WTC11 (cell line): ENCODE measurements around the gene MTOR. TPM values are rescaled to one million over a fixed set of nuclear protein-coding genes. Genes with fewer than 3 reads are reported as not detected.

Experiments
- ATAC-seq: fragments of 200-7000 bp; cut with Tn5 transposase; 2 replicates; pipeline ENCODE4 v1.10.0; 2021; ENCODE audit warnings: mild to moderate bottlenecking, moderate library complexity
- CTCF ChIA-PET: fragments of 300-600 bp; sonication (Branson Sonifier 250); formaldehyde crosslinking; loops from one replicate; lab custom pipeline; 2021; ENCODE audit warnings: antibody characterized with exemption; lab: Charles Lee
- POLR2A ChIA-PET: fragments of 350-600 bp; sonication (Branson Sonifier 250); formaldehyde crosslinking; loops from one replicate; lab custom pipeline; 2021; ENCODE audit warnings: antibody characterized with exemption; lab: Charles Lee
- DNase-seq: peaks from one replicate; pipeline ENCODE4 v3.0.0; 2021; ENCODE audit warnings: low spot score
- H3K27ac Mint-ChIP-seq: 2 replicates; pipeline ENCODE4 v1.8.0; 2021; ENCODE audit warnings: mixed read lengths
- H3K27me3 Mint-ChIP-seq: 2 replicates; pipeline ENCODE4 v1.8.0; 2021; ENCODE audit warnings: low read depth, mild to moderate bottlenecking, moderate library complexity, mixed read lengths
- H3K36me3 Mint-ChIP-seq: 2 replicates; pipeline ENCODE4 v1.8.0; 2021; ENCODE audit warnings: mixed read lengths
- H3K4me1 Mint-ChIP-seq: 2 replicates; pipeline ENCODE4 v1.8.0; 2022; ENCODE audit warnings: mixed read lengths
- H3K4me3 Mint-ChIP-seq: 2 replicates; pipeline ENCODE4 v1.8.0; 2021; ENCODE audit warnings: mild to moderate bottlenecking, moderate library complexity, mixed read lengths
- H3K9me3 Mint-ChIP-seq: 2 replicates; pipeline ENCODE4 v1.8.0; 2021; ENCODE audit warnings: mixed read lengths
- CREM ChIP-seq: sonication (generic); formaldehyde crosslinking; IDR thresholded peaks from 2 replicates; pipeline ENCODE4 v1.8.1; 2022; ENCODE audit warnings: mild to moderate bottlenecking, missing genetic modification reagents, moderate library complexity
- MYBL2 ChIP-seq: sonication (generic); formaldehyde crosslinking; IDR thresholded peaks from 2 replicates; pipeline ENCODE4 v1.8.1; 2023; ENCODE audit warnings: mild to moderate bottlenecking, moderate library complexity, missing genetic modification reagents
- NFATC4 ChIP-seq: fragments of 250-450 bp; sonication (Bioruptor Pico); IDR thresholded peaks from 2 replicates; pipeline ENCODE4 v1.9.0; 2021; ENCODE audit warnings: mild to moderate bottlenecking
- OVOL2 ChIP-seq: fragments of 250-450 bp; sonication (Bioruptor Pico); IDR thresholded peaks from 2 replicates; pipeline ENCODE4 v1.9.0; 2021; ENCODE audit warnings: mild to moderate bottlenecking, borderline replicate concordance
- PRRX2 ChIP-seq: fragments of 250-450 bp; sonication (Bioruptor Pico); IDR thresholded peaks from 2 replicates; pipeline ENCODE4 v1.8.0; 2021; ENCODE audit warnings: mild to moderate bottlenecking
- RORB ChIP-seq: fragments of 250-450 bp; sonication (Bioruptor Pico); IDR thresholded peaks from 2 replicates; pipeline ENCODE4 v1.9.0; 2021; ENCODE audit warnings: mild to moderate bottlenecking
- TCF7 ChIP-seq: sonication (generic); formaldehyde crosslinking; IDR thresholded peaks from 2 replicates; pipeline ENCODE4 v1.8.0; 2022; ENCODE audit warnings: mild to moderate bottlenecking, low read depth, missing genetic modification reagents, moderate library complexity
- USF2 ChIP-seq: sonication (generic); formaldehyde crosslinking; IDR thresholded peaks from 2 replicates; pipeline ENCODE4 v1.8.1; 2023; ENCODE audit warnings: mild to moderate bottlenecking, missing genetic modification reagents, moderate library complexity
- ZMAT4 ChIP-seq: fragments of 250-450 bp; sonication (Bioruptor Pico); IDR thresholded peaks from 2 replicates; pipeline ENCODE4 v1.9.0; 2021; ENCODE audit warnings: mild to moderate bottlenecking
- ZNF317 ChIP-seq: sonication (generic); formaldehyde crosslinking; IDR thresholded peaks from 2 replicates; pipeline ENCODE4 v1.8.1; 2023; ENCODE audit warnings: low read depth, mild to moderate bottlenecking, moderate library complexity, missing genetic modification reagents, borderline replicate concordance
- ZNF396 ChIP-seq: fragments of 250-450 bp; sonication (Bioruptor Pico); IDR thresholded peaks from 2 replicates; pipeline ENCODE4 v1.8.0; 2021; ENCODE audit warnings: mild to moderate bottlenecking, moderate library complexity, borderline replicate concordance
- ZNF512 ChIP-seq: sonication (generic); formaldehyde crosslinking; IDR thresholded peaks from 2 replicates; pipeline ENCODE4 v1.8.1; 2022; ENCODE audit warnings: missing genetic modification reagents, borderline replicate concordance
- total RNA-seq: library from RNA; stranded (reverse); gene quantifications from 3 replicates; pipeline ENCODE4 v1.2.3, GENCODE V29; 2021
- TF ChIP-seq, protein P1 (sequence below): sonication (generic); formaldehyde crosslinking; IDR thresholded peaks from 2 replicates; pipeline ENCODE4 v1.8.0; 2023; ENCODE audit warnings: mild to moderate bottlenecking, missing genetic modification reagents
- TF ChIP-seq, protein P2 (sequence below): sonication (generic); formaldehyde crosslinking; IDR thresholded peaks from 2 replicates; pipeline ENCODE4 v1.8.0; 2023; ENCODE audit warnings: missing genetic modification reagents
- TF ChIP-seq, protein P3 (sequence below): sonication (generic); formaldehyde crosslinking; IDR thresholded peaks from 2 replicates; pipeline ENCODE4 v1.8.0; 2023; ENCODE audit warnings: missing genetic modification reagents, mild to moderate bottlenecking, borderline replicate concordance

The MTOR gene
- total RNA-seq, 1 experiment from 2014 or later, result 65.0 TPM

- TF ChIP-seq, protein P1, sequence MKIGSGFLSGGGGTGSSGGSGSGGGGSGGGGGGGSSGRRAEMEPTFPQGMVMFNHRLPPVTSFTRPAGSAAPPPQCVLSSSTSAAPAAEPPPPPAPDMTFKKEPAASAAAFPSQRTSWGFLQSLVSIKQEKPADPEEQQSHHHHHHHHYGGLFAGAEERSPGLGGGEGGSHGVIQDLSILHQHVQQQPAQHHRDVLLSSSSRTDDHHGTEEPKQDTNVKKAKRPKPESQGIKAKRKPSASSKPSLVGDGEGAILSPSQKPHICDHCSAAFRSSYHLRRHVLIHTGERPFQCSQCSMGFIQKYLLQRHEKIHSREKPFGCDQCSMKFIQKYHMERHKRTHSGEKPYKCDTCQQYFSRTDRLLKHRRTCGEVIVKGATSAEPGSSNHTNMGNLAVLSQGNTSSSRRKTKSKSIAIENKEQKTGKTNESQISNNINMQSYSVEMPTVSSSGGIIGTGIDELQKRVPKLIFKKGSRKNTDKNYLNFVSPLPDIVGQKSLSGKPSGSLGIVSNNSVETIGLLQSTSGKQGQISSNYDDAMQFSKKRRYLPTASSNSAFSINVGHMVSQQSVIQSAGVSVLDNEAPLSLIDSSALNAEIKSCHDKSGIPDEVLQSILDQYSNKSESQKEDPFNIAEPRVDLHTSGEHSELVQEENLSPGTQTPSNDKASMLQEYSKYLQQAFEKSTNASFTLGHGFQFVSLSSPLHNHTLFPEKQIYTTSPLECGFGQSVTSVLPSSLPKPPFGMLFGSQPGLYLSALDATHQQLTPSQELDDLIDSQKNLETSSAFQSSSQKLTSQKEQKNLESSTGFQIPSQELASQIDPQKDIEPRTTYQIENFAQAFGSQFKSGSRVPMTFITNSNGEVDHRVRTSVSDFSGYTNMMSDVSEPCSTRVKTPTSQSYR (CRISPR knock-in tag), result no peak
- no peak for TF ChIP-seq ZMAT4 (CRISPR knock-in tag)
These were observed 69.0 kb downstream of the MTOR start (continued) for GRCh38 chr1:11193376-11193775.

GRCh38 chr1:11188858-11189451 is 73.4 kb downstream of the MTOR start, which contains the start of gene ANGPTL7:
ANGPTL7 (plus strand) TSS chr1:11189355; CDS start chr1:11189580, 225 bp downstream.
- Mint-ChIP-seq H3K36me3 (peaks cover 22% of the 10 kb centered on the region), H3K27ac (no peak within 1 kb of the TSS), H3K27me3 (no peaks in the 10 kb centered on the region), H3K9me3 (no peaks in the 10 kb centered on the region)
- CTCF ChIA-PET, result interaction anchor here (0.9 to 1.0 kb wide), 2 partner anchors 11 to 151 kb away, joined by 3 read pairs; no protein-coding TSS in a partner anchor
- TF ChIP-seq NFATC4 (CRISPR knock-in tag) (no peak), MYBL2 (CRISPR knock-in tag) (no peak)
- TF ChIP-seq, protein P2, sequence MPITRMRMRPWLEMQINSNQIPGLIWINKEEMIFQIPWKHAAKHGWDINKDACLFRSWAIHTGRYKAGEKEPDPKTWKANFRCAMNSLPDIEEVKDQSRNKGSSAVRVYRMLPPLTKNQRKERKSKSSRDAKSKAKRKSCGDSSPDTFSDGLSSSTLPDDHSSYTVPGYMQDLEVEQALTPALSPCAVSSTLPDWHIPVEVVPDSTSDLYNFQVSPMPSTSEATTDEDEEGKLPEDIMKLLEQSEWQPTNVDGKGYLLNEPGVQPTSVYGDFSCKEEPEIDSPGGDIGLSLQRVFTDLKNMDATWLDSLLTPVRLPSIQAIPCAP (CRISPR knock-in tag), result no peak
- TF ChIP-seq, all 79 proteins: peak for 0
- Mint-ChIP-seq H3K4me3 (no peak within 1 kb of the TSS), H3K4me1 (no peaks in the 10 kb centered on the region)
- no peak for ATAC-seq
- DNase-seq, result no peak
- POLR2A ChIA-PET, result no interaction called here

GRCh38 chr1:11188381-11188780 is 74.0 kb downstream of the MTOR start:
- DNase-seq (no peak), ATAC-seq (no peak)
- no peak overlapping the region for H3K27ac Mint-ChIP-seq
- peaks cover 17% of the 10 kb centered on the region for H3K36me3 Mint-ChIP-seq
- no peak overlapping the region for H3K4me3 Mint-ChIP-seq
- H3K27me3 Mint-ChIP-seq, result no peaks in the 10 kb centered on the region
- POLR2A ChIA-PET, result interaction anchor here (0.6 kb wide), 1 partner anchor 67 kb away, joined by 7 read pairs; no protein-coding TSS in a partner anchor
- no peaks in the 10 kb centered on the region for H3K9me3 Mint-ChIP-seq
- H3K4me1 Mint-ChIP-seq, result no peaks in the 10 kb centered on the region
- CTCF ChIA-PET, result interaction anchor here (0.8 kb wide), 1 partner anchor 74 kb away, joined by 3 read pairs; no protein-coding TSS in a partner anchor
- TF ChIP-seq PRRX2 (CRISPR knock-in tag), result no peak
- no peak for TF ChIP-seq USF2 (CRISPR knock-in tag)
- TF ChIP-seq TCF7, result no peak
- TF ChIP-seq ZNF396 (CRISPR knock-in tag), result no peak
- no peak for TF ChIP-seq CREM
- TF ChIP-seq RORB (CRISPR knock-in tag), result no peak
- TF ChIP-seq, protein P3, sequence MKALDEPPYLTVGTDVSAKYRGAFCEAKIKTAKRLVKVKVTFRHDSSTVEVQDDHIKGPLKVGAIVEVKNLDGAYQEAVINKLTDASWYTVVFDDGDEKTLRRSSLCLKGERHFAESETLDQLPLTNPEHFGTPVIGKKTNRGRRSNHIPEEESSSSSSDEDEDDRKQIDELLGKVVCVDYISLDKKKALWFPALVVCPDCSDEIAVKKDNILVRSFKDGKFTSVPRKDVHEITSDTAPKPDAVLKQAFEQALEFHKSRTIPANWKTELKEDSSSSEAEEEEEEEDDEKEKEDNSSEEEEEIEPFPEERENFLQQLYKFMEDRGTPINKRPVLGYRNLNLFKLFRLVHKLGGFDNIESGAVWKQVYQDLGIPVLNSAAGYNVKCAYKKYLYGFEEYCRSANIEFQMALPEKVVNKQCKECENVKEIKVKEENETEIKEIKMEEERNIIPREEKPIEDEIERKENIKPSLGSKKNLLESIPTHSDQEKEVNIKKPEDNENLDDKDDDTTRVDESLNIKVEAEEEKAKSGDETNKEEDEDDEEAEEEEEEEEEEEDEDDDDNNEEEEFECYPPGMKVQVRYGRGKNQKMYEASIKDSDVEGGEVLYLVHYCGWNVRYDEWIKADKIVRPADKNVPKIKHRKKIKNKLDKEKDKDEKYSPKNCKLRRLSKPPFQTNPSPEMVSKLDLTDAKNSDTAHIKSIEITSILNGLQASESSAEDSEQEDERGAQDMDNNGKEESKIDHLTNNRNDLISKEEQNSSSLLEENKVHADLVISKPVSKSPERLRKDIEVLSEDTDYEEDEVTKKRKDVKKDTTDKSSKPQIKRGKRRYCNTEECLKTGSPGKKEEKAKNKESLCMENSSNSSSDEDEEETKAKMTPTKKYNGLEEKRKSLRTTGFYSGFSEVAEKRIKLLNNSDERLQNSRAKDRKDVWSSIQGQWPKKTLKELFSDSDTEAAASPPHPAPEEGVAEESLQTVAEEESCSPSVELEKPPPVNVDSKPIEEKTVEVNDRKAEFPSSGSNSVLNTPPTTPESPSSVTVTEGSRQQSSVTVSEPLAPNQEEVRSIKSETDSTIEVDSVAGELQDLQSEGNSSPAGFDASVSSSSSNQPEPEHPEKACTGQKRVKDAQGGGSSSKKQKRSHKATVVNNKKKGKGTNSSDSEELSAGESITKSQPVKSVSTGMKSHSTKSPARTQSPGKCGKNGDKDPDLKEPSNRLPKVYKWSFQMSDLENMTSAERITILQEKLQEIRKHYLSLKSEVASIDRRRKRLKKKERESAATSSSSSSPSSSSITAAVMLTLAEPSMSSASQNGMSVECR (CRISPR knock-in tag), result no peak
- TF ChIP-seq OVOL2 (CRISPR knock-in tag), result no peak
- no peak for TF ChIP-seq ZNF317 (CRISPR knock-in tag)
- TF ChIP-seq ZNF512 (CRISPR knock-in tag), result no peak
- TF ChIP-seq, protein P1 (CRISPR knock-in tag), result no peak
